SK-N-SH treated with all-trans-retinoic acid at 6 μM for 48 hours (cell line): ENCODE measurements around the gene C17orf50.

ENCODE experiments used
- ATAC-seq: fragments of 200-7000 bp; cut with Tn5 transposase; 3 replicates; pipeline ENCODE4 v1.9.1; 2020; ENCODE audit warnings: mild to moderate bottlenecking, moderate library complexity
- ARNTL ChIP-seq: fragments of 450-650 bp; formaldehyde crosslinking; IDR thresholded peaks from 2 replicates; pipeline ENCODE4 v1.5.0; 2020; ENCODE audit warnings: low read depth, mild to moderate bottlenecking, moderate library complexity, borderline replicate concordance
- BACH2 ChIP-seq: fragments of 250-450 bp; sonication (Bioruptor Pico); IDR thresholded peaks from 2 replicates; pipeline ENCODE4 v1.9.0; 2021; ENCODE audit warnings: mild to moderate bottlenecking, borderline replicate concordance
- CSDC2 ChIP-seq: fragments of 250-450 bp; sonication (Bioruptor Pico); IDR thresholded peaks from 2 replicates; pipeline ENCODE4 v1.5.0; 2020; ENCODE audit warnings: mild to moderate bottlenecking, moderate library complexity
- ESRRG ChIP-seq: fragments of 250-450 bp; sonication (Bioruptor Pico); IDR thresholded peaks from 2 replicates; pipeline ENCODE4 v1.6.1; 2021; ENCODE audit warnings: mild to moderate bottlenecking
- ISL1 ChIP-seq: fragments of 250-450 bp; sonication (Bioruptor Pico); IDR thresholded peaks from 2 replicates; pipeline ENCODE4 v2.1.2; 2022; ENCODE audit warnings: mild to moderate bottlenecking, moderate library complexity
- SNAI2 ChIP-seq: fragments of 250-450 bp; sonication (Bioruptor Pico); IDR thresholded peaks from 2 replicates; pipeline ENCODE4 v1.5.0; 2020; ENCODE audit warnings: mild to moderate bottlenecking, moderate library complexity
- TCF4 ChIP-seq: fragments of 250-450 bp; sonication (Bioruptor Pico); IDR thresholded peaks from 2 replicates; pipeline ENCODE4 v1.8.0; 2021; ENCODE audit warnings: mild to moderate bottlenecking, moderate library complexity, borderline replicate concordance
- TOX ChIP-seq: fragments of 250-450 bp; sonication (Bioruptor Pico); IDR thresholded peaks from 2 replicates; pipeline ENCODE4 v1.8.0; 2021; ENCODE audit warnings: mild to moderate bottlenecking, moderate library complexity, borderline replicate concordance
- ZC3H10 ChIP-seq: fragments of 250-450 bp; sonication (Bioruptor Pico); IDR thresholded peaks from 2 replicates; pipeline ENCODE4 v1.5.1; 2021; ENCODE audit warnings: mild to moderate bottlenecking, moderate library complexity
- ZFP3 ChIP-seq: fragments of 250-450 bp; sonication (Bioruptor Pico); IDR thresholded peaks from 2 replicates; pipeline ENCODE4 v1.5.0; 2020; ENCODE audit warnings: mild to moderate bottlenecking, moderate library complexity
- TF ChIP-seq, protein P1 (sequence below): fragments of 250-450 bp; sonication (Bioruptor Pico); IDR thresholded peaks from 2 replicates; pipeline ENCODE4 v1.5.1; 2020; ENCODE audit warnings: low read depth, mild to moderate bottlenecking, moderate library complexity
- TF ChIP-seq, protein P2 (sequence below): fragments of 250-450 bp; sonication (Bioruptor Pico); IDR thresholded peaks from 2 replicates; pipeline ENCODE4 v1.8.0; 2021; ENCODE audit warnings: low read depth, mild to moderate bottlenecking, moderate library complexity, borderline replicate concordance
- TF ChIP-seq, protein P3 (sequence below): fragments of 250-450 bp; sonication (Bioruptor Pico); IDR thresholded peaks from 2 replicates; pipeline ENCODE4 v1.5.0; 2020; ENCODE audit warnings: mild to moderate bottlenecking, moderate library complexity
- TF ChIP-seq, protein P4 (sequence below): fragments of 250-450 bp; sonication (Bioruptor Pico); IDR thresholded peaks from 2 replicates; pipeline ENCODE4 v1.5.1; 2021; ENCODE audit warnings: mild to moderate bottlenecking, moderate library complexity

The C17orf50 gene

DNA sequence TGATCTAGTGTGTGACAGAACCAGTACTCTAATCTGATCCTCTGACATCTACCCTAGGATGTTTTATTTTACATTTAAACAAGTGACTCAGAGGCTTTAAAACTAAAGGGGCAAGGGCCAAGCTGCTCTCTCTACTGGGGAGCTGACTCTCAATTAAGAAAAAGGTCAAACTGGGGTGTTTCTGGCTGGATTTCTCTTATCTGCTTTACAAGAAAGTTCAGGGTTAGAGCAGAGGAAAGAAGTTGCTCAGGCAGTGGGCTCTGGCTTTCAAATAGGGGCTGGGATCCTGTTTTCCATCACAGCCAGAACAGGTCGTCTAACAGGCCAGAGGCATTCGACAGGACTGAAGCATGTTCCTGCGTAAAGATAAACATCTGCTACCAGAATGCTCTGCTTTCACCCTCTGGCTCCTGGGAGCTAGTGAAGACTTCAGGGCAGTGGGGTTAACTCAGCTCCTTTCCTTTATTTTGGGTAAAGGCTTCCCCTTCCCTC is 26.3 kb downstream of the C17orf50 start:
- no peak for TF ChIP-seq TOX
- peak; percentile 78; the same call in 1 of the 2 replicates for TF ChIP-seq TCF4 (CRISPR knock-in tag)
- no peak for TF ChIP-seq ZFP3 (CRISPR knock-in tag)
- TF ChIP-seq, protein P1, sequence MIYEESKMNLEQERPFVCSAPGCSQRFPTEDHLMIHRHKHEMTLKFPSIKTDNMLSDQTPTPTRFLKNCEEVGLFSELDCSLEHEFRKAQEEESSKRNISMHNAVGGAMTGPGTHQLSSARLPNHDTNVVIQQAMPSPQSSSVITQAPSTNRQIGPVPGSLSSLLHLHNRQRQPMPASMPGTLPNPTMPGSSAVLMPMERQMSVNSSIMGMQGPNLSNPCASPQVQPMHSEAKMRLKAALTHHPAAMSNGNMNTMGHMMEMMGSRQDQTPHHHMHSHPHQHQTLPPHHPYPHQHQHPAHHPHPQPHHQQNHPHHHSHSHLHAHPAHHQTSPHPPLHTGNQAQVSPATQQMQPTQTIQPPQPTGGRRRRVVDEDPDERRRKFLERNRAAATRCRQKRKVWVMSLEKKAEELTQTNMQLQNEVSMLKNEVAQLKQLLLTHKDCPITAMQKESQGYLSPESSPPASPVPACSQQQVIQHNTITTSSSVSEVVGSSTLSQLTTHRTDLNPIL (CRISPR knock-in tag), result no peak
- TF ChIP-seq ZC3H10 (CRISPR knock-in tag), result no peak
- TF ChIP-seq, protein P2, sequence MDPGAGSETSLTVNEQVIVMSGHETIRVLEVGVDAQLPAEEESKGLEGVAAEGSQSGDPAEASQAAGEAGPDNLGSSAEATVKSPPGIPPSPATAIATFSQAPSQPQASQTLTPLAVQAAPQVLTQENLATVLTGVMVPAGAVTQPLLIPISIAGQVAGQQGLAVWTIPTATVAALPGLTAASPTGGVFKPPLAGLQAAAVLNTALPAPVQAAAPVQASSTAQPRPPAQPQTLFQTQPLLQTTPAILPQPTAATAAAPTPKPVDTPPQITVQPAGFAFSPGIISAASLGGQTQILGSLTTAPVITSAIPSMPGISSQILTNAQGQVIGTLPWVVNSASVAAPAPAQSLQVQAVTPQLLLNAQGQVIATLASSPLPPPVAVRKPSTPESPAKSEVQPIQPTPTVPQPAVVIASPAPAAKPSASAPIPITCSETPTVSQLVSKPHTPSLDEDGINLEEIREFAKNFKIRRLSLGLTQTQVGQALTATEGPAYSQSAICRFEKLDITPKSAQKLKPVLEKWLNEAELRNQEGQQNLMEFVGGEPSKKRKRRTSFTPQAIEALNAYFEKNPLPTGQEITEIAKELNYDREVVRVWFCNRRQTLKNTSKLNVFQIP (CRISPR knock-in tag), result no peak
- TF ChIP-seq ESRRG (CRISPR knock-in tag), result no peak
- TF ChIP-seq, protein P3, sequence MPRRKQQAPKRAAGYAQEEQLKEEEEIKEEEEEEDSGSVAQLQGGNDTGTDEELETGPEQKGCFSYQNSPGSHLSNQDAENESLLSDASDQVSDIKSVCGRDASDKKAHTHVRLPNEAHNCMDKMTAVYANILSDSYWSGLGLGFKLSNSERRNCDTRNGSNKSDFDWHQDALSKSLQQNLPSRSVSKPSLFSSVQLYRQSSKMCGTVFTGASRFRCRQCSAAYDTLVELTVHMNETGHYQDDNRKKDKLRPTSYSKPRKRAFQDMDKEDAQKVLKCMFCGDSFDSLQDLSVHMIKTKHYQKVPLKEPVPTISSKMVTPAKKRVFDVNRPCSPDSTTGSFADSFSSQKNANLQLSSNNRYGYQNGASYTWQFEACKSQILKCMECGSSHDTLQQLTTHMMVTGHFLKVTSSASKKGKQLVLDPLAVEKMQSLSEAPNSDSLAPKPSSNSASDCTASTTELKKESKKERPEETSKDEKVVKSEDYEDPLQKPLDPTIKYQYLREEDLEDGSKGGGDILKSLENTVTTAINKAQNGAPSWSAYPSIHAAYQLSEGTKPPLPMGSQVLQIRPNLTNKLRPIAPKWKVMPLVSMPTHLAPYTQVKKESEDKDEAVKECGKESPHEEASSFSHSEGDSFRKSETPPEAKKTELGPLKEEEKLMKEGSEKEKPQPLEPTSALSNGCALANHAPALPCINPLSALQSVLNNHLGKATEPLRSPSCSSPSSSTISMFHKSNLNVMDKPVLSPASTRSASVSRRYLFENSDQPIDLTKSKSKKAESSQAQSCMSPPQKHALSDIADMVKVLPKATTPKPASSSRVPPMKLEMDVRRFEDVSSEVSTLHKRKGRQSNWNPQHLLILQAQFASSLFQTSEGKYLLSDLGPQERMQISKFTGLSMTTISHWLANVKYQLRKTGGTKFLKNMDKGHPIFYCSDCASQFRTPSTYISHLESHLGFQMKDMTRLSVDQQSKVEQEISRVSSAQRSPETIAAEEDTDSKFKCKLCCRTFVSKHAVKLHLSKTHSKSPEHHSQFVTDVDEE, result 0 out of 2 replicates have a peak, but pooled peaks have one; percentile 42
- no peak for TF ChIP-seq CSDC2 (CRISPR knock-in tag)
- ATAC-seq, result peak; percentile 69

DNA sequence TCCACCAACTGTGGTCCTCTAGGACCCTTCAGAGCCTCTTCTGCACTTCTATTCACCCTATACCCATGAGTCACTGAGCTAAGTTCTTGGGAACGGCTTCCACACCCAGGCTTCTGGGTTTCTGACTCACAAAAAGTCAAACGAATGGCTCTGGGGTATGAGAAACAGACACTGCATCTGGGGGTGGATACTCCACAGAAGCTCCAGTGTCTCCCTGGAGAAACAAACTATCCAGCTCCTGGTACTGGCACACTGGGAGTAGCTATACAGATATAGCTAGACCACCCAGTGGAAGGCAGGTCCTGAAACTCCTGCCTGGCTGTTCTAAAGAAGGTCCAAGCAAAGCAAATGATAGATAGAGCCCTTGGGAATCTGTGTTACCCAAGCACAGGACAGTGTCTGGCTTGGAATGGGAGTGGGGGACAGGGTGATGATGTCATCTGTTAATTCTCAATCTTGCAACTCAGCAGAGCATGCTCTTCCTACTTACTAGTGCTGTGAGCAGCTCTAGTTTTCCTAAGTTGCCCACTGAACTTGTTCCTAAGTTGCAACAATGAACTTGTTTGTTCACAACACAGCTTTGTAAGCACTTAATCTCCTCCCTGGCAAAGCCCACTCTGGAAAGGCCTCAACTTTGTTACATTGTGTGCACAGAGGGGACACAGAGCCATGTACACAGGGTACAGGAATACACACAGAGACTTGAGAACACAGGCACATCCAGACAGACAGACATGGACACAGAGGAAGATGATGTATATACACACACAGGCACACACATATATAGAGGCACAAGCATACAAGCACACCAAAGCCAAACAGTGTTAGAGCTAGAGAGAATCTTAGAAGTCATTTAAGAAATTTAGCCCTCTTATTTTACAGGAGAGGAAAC is 28.0 kb downstream of the C17orf50 start:
- no peak for TF ChIP-seq ZFP3 (CRISPR knock-in tag)
- no peak for TF ChIP-seq BACH2 (CRISPR knock-in tag)
- TF ChIP-seq ISL1 (CRISPR knock-in tag), result no peak
- TF ChIP-seq SNAI2 (CRISPR knock-in tag), result no peak
- no peak for TF ChIP-seq ARNTL
- TF ChIP-seq, protein P4, sequence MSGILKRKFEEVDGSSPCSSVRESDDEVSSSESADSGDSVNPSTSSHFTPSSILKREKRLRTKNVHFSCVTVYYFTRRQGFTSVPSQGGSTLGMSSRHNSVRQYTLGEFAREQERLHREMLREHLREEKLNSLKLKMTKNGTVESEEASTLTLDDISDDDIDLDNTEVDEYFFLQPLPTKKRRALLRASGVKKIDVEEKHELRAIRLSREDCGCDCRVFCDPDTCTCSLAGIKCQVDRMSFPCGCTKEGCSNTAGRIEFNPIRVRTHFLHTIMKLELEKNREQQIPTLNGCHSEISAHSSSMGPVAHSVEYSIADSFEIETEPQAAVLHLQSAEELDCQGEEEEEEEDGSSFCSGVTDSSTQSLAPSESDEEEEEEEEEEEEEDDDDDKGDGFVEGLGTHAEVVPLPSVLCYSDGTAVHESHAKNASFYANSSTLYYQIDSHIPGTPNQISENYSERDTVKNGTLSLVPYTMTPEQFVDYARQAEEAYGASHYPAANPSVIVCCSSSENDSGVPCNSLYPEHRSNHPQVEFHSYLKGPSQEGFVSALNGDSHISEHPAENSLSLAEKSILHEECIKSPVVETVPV (CRISPR knock-in tag), result no peak
- ATAC-seq, result peak; percentile 68

DNA sequence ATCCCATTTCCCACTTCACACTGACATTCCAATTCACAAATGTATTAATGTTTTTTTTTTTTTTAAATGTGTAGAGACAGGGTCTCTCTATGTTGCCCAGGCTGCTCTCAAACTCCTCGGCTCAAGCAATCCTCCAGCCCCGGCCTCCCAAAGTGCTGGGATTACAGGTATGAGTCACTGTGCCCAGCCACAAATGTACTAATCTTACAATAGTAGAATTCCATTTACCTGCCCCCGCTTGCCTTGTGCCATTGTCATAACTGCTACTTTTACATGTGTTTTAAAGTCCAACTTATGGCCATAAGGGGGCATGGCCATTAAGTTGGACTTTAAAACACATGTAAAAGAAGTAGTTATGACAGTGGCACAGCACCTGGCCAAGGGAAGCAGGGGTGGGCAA is 30.2 kb downstream of the C17orf50 start:
- TF ChIP-seq SNAI2 (CRISPR knock-in tag) (no peak), TCF4 (CRISPR knock-in tag) (no peak)
- no peak for ATAC-seq

DNA sequence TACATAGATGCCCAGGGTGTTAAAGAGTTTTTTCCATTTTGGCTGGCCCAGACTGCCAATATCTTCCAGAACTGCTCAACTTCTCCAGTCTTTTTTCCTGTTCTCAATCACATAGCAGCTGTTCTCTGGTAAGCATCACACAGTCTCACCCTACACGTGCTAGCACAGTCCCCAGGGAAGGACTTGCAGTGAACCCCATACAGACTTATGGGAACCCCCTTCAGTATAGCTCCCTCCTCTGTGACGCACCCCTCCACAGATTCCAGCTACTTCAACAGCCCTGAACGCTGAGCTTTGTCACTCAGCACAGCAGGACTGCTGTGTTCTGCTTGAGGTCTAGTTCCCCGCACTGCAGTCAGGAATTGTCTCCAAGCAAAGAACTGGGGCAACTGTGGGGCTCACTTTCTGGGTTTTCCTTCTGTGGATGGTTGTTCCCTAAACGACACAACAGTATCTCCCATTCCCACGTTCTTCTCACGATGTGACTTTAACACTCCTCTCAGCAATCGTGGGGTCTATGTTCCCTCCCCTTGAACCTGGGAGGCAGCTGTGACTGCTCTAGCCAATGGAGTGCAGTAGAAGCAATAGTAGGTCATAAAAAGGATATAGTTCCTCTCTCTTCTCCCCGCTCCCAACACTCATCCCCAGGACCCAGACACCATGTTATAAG is 31.1 kb downstream of the C17orf50 start:
- no peak for ATAC-seq
- TF ChIP-seq CSDC2 (CRISPR knock-in tag), result no peak
- TF ChIP-seq, protein P1 (CRISPR knock-in tag), result no peak
- TF ChIP-seq, protein P2 (CRISPR knock-in tag), result no peak
